Mucosa of gallbladder (tissue), 1 donor: ENCODE data around the gene CLCN7. TPM values are rescaled to one million over a fixed set of nuclear protein-coding genes. Genes with fewer than 3 reads are reported as not detected.

Experiments
- DNase-seq: peaks from one replicate; pipeline ENCODE4 v3.0.0-alpha.2; 2020; ENCODE audit warnings: low spot score
- total RNA-seq: library from RNA; stranded (reverse); gene quantifications from one replicate; pipeline ENCODE4 v1.2.1, GENCODE V29; 2021
- donor health status: DM: no; HTN: no; CAD: no.

Gene CLCN7
- total RNA-seq, 1 donor from 2014 or later: 111 TPM

- no peak for DNase-seq
Observed at GRCh38 chr16:1503110-1503955, 28.5 kb upstream of the CLCN7 start.

GRCh38 chr16:1502092-1503004 is 27.5 kb upstream of the CLCN7 start:
- no peak for DNase-seq

GRCh38 chr16:1501630-1502029 is 26.8 kb upstream of the CLCN7 start:
- no peak for DNase-seq

GRCh38 chr16:1500465-1501150 is 25.8 kb upstream of the CLCN7 start:
- no peak for DNase-seq

GRCh38 chr16:1499756-1500464 is 25.1 kb upstream of the CLCN7 start:
- no peak for DNase-seq

GRCh38 chr16:1498899-1499676 is 24.3 kb upstream of the CLCN7 start:
- DNase-seq: no peak

- no peak for DNase-seq
Observed at GRCh38 chr16:1497014-1497598, 22.3 kb upstream of the CLCN7 start.

- DNase-seq: no peak
Observed at GRCh38 chr16:1496464-1496863, 21.6 kb upstream of the CLCN7 start.

GRCh38 chr16:1495889-1496262 is 21.0 kb upstream of the CLCN7 start:
- DNase-seq: no peak

GRCh38 chr16:1495211-1495888 is 20.5 kb upstream of the CLCN7 start:
- DNase-seq: no peak

GRCh38 chr16:1494711-1495110 is 19.9 kb upstream of the CLCN7 start:
- no peak for DNase-seq

- no peak for DNase-seq
Observed at GRCh38 chr16:1494129-1494640, 19.4 kb upstream of the CLCN7 start.

- DNase-seq: no peak
Observed at GRCh38 chr16:1493746-1494094, 18.9 kb upstream of the CLCN7 start.

- peak; percentile 75 for DNase-seq
Observed at GRCh38 chr16:1492923-1493745, 18.3 kb upstream of the CLCN7 start, which contains the start of gene TELO2. TSS of gene TELO2 (plus strand) at chr16:1493360. CDS start at chr16:1494282, 922 bp downstream.

GRCh38 chr16:1492082-1492922 is 17.5 kb upstream of the CLCN7 start:
- DNase-seq: no peak

- no peak for DNase-seq
Observed at GRCh38 chr16:1491327-1491726, 16.5 kb upstream of the CLCN7 start.

- DNase-seq: no peak
Observed at GRCh38 chr16:1489077-1489476, 14.2 kb upstream of the CLCN7 start.

GRCh38 chr16:1488619-1489018 is 13.8 kb upstream of the CLCN7 start, which contains the start of gene PTX4:
TSS of gene PTX4 (minus strand) at chr16:1488944. CDS start at chr16:1488909, 35 bp downstream.
- DNase-seq: no peak
